ENCODE measurements around the gene PIGK. TPM values are rescaled to one million over a fixed set of nuclear protein-coding genes. Genes with fewer than 3 reads are reported as not detected.
"Not testable (repeated sequence)": the region's sequence is repeated elsewhere in the genome, so short reads cannot be mapped to it uniquely, and the experiment has no call there.

The PIGK gene
- total RNA-seq, 1 donor from 2014 or later, result 10.8 TPM

DNA sequence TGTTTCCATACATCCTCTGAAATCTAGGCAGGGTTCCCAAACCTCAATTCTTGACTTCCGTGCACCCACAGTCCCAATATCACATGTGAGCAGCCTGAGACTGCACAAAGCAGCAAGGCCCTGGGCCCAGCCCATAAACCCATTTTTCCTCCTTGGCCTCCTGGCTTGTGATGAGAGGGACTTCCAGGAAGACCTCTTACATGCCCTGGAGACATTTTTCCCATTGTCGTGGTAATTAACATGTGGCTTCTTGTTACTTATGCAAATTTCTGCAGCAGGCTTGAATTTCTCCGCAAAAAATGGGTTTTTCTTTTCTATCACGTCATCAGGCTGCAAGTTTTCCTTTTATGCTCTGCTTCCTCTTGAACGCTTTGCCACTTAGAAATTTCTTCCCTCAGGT lies 3.3 kb upstream of the PIGK start:
- no peak for DNase-seq
- peaks cover 4% of the 10 kb centered on the region for H3K9me3 Mint-ChIP-seq
- ATAC-seq (ENCODE audit: low read depth), result no peak
- peaks cover 10% of the 10 kb centered on the region for H3K36me3 Mint-ChIP-seq (ENCODE audit: low read depth)
- CTCF ChIA-PET, result no interaction called here
- H3K27ac Mint-ChIP-seq, result no peak overlapping the region
- TF ChIP-seq, protein P1, sequence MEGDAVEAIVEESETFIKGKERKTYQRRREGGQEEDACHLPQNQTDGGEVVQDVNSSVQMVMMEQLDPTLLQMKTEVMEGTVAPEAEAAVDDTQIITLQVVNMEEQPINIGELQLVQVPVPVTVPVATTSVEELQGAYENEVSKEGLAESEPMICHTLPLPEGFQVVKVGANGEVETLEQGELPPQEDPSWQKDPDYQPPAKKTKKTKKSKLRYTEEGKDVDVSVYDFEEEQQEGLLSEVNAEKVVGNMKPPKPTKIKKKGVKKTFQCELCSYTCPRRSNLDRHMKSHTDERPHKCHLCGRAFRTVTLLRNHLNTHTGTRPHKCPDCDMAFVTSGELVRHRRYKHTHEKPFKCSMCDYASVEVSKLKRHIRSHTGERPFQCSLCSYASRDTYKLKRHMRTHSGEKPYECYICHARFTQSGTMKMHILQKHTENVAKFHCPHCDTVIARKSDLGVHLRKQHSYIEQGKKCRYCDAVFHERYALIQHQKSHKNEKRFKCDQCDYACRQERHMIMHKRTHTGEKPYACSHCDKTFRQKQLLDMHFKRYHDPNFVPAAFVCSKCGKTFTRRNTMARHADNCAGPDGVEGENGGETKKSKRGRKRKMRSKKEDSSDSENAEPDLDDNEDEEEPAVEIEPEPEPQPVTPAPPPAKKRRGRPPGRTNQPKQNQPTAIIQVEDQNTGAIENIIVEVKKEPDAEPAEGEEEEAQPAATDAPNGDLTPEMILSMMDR (IDR thresholded peaks at IDR 0.05), result no peak
- peaks cover 18% of the 10 kb centered on the region for H3K4me1 Mint-ChIP-seq
- no peaks in the 10 kb centered on the region for H3K27me3 Mint-ChIP-seq
- POLR2A ChIA-PET, result no interaction called here
- intact Hi-C loops (cut with micrococcal nuclease), result no loop called here
- no peak overlapping the region for H3K4me3 Mint-ChIP-seq

DNA sequence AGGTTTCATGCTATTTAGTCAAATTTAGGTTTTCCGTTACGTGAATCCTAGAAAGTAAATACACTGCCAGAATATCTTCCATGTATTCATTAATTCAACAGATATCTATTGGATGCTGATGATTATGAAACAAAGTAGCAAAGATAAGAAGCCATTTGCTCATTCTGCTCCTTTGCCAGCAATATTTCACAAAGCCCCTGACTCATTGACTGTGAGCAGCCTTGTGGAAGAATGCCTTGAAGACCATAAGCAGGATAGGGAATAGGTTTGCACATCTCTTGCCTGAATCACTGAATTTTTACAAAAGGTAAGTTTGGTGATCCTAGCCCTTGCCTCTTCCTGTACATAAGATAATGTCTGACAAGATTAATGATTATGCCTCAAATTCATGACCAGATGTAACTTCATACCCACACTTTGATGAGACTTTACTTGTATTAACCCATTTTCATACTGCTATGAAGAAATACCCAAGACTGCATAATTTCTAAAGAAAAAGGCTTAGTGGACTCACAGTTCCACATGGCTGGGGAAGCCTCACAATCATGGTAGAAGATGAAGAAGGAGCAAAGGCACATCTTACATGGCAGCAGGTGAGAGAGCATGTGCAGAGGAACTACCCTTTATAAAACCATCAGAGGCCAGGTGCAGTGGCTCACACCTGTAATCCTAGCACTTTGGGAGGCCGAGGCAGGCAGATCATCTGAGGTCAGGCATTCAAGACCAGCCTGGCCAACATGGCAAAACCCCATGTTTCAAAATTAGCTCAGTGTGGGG lies 1.6 kb upstream of the PIGK start:
- no peak for ATAC-seq (ENCODE audit: low read depth)
- intact Hi-C loops (cut with micrococcal nuclease), result no loop called here

DNA sequence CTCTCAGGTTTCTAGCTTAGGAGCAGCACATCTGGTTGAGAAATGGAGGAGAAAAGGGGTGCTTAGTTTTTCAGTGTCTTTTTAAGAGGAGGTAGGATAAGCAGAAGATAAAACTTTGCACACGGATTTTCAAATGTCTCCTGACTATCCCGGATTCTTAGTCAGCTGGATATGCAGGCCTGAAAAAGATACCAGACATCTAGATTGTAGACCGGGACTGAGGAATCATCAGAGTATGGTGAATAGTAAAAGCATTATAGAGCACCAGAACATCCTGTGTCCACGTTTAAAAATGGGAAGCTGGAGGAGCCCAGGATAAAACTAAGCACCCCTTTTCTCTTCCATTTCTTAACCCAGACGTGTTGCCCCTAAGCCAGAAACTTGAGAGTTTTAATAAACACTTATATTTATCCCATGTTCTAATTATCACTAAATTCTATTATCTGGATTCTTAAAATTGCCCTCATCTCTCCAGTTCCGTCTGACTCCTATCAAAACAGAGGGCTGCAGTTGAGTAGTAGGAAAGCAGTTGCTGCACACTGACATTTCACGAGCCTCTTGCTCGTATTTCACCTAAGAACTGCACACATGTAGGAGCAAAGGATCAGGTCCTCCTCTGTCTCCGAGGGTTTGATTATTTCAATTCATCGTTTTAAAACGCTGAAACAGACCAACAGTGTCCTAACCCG lies 609 bp downstream of the PIGK start:
- Mint-ChIP-seq H3K4me1 (peaks cover 26% of the 10 kb centered on the region), H3K36me3 (ENCODE audit: low read depth) (peaks cover 10% of the 10 kb centered on the region), H3K27ac (peak overlapping the region; percentile 89), H3K27me3 (no peaks in the 10 kb centered on the region), H3K4me3 (peak overlapping the region; percentile 95), H3K9me3 (peaks cover 4% of the 10 kb centered on the region)
- ATAC-seq (ENCODE audit: low read depth), result peak; percentile 22
- ChIA-PET CTCF (no interaction called here), POLR2A (interaction anchor here (0.6 to 2.3 kb wide), 3 partner anchors 464 to 786 kb away, joined by 4 to 8 read pairs (median 4); partner anchors contain the start of genes DNAJB4 and ZZZ3)
- intact Hi-C loops (cut with micrococcal nuclease), result loop anchor here (1.0 to 10.0 kb wide), 7 partner anchors 322 to 1144 kb away; partner anchors contain the start of genes DNAJB4, MIGA1, ST6GALNAC3 and USP33
- TF ChIP-seq, protein P1 (IDR thresholded peaks at IDR 0.05), result no peak
- no peak for DNase-seq

More for the DNA sequence above, 1.6 kb upstream of the PIGK start:
- Mint-ChIP-seq H3K27me3 (no peaks in the 10 kb centered on the region), H3K27ac (no peak overlapping the region), H3K9me3 (peaks cover 4% of the 10 kb centered on the region), H3K4me1 (peaks cover 23% of the 10 kb centered on the region), H3K36me3 (ENCODE audit: low read depth) (peaks cover 10% of the 10 kb centered on the region), H3K4me3 (peak overlapping the region; percentile 64)
- POLR2A ChIA-PET, result no interaction called here
- CTCF ChIA-PET, result no interaction called here
- no peak for DNase-seq
- TF ChIP-seq, protein P1 (IDR thresholded peaks at IDR 0.05), result no peak

DNA sequence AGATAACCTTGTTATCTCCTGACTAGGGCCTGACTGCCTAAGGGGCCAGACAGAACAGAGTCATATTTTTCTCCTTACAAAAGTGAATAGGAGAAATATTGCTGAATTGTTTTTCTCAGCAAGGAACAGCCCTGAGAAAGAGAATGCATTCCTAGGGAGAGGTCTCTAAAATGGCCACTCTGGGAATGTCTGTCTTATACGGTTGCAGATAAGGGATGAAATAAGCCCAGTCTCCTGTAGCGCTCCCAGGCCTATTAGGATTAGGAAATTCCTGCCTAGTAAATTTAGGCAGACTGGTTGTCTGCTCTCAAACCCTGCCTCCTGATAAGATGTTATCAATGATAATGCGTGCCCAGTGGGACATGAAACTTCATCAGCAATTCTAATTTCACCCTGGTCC lies 15.2 kb downstream of the PIGK start:
- peaks cover 22% of the 10 kb centered on the region for H3K36me3 Mint-ChIP-seq (ENCODE audit: low read depth)
- intact Hi-C loops (cut with micrococcal nuclease); DNase-seq; H3K9me3 Mint-ChIP-seq; POLR2A ChIA-PET; ATAC-seq (ENCODE audit: low read depth); CTCF ChIA-PET; H3K27ac Mint-ChIP-seq; H3K4me3 Mint-ChIP-seq; H3K4me1 Mint-ChIP-seq; H3K27me3 Mint-ChIP-seq: not testable (repeated sequence)

DNA sequence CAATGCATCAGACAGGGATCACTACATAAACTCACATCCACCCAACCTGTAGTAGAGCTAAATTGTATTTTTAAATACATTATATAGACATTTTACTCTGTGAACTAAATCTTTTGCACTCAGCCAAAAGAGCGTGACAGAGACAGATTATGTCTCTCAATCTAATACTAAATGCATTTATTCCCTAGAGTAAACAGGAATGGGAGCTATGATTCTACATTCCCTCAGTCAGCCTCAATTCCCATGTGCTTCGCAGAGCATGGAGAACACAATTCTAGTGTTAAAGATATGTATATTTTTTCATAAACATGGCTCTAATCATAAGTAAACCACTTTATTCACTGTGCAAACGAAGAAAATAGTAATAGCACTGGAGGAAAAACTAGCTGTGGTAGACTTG lies 16.5 kb downstream of the PIGK start:
- TF ChIP-seq, protein P1 (IDR thresholded peaks at IDR 0.05), result no peak
- ATAC-seq (ENCODE audit: low read depth) (no peak), DNase-seq (no peak)
- H3K27ac Mint-ChIP-seq, result no peak overlapping the region
- ChIA-PET POLR2A (no interaction called here), CTCF (no interaction called here)
- intact Hi-C loops (cut with micrococcal nuclease), result no loop called here
- no peaks in the 10 kb centered on the region for H3K4me1 Mint-ChIP-seq
- H3K27me3 Mint-ChIP-seq, result no peaks in the 10 kb centered on the region
- peaks cover 20% of the 10 kb centered on the region for H3K36me3 Mint-ChIP-seq (ENCODE audit: low read depth)
- H3K9me3 Mint-ChIP-seq, result peaks cover 9% of the 10 kb centered on the region
- no peak overlapping the region for H3K4me3 Mint-ChIP-seq

Measured in activated B cell treated with CpG ODN at 0.5 μM for 24 hours (primary cell).